Measurements from ENCODE around the gene SCYL2.
"Not testable (repeated sequence)": the region's sequence is repeated elsewhere in the genome, so short reads cannot be mapped to it uniquely, and the experiment has no call there.

SCYL2 gene

DNA sequence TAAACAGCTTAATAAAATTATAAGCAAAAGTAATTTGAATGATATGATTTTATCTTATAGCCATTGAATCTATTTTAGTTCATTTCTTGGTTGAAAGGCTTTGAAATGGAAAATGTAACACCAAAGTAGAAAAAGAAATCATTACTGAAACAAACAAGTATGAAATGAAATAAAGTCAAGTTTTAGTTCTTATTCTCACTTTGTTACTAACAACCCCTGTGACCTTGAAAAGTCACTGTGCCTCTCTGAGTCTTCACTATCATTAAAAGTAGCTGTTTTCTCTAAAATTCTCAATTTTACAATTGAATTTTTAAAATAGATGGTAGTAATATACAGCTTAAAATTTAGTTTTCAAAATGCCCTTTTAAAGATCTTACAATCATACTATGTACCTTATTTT, 57.5 kb downstream of the SCYL2 start:
- no peak for DNase-seq (ENCODE audit: low spot score)

DNA sequence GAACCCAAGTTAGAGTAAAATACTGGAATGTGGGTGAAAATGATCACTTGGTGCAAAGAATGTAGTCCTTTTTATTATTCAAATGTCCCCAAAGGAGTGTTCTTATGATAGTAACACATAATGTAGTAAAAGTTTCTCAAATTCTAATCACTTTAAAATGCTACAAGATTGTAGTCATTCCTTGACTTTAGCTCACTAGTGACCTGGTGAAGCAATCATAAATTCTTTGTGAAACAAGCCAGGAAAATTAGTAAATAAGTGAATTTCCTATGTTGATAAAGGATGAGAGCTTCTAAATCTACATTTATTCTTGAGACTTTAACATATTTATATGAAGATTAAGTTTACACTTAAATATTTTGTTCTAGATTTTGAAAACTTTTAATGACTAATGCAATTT, 59.2 kb downstream of the SCYL2 start:
- no peak for DNase-seq (ENCODE audit: low spot score)

DNA sequence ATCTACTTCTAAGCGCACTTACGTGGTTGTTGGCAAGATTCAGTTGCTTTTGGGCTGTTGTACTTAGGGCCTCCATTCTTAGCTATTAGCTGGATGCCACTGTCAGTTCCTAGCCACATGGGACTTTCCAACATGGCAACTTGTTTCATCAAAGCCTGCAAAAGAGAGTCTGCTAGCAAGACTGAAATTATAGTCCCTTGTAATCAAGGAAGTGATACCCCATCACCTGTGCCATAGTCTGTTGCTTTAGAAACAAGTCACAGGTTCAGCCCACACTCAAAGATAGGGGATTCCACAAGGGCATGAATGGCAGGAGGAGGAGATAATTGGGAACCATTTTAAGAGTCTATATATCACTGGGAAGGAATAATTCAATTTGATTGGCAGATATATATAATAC, 62.8 kb downstream of the SCYL2 start:
- DNase-seq (ENCODE audit: low spot score) = no peak

- no peak for DNase-seq (ENCODE audit: low spot score)
Observed at GRCh38 chr12:100331871-100332270, 64.9 kb downstream of the SCYL2 start.

GRCh38 chr12:100332852-100333251, 65.9 kb downstream of the SCYL2 start:
- no peak for DNase-seq (ENCODE audit: low spot score)

DNA sequence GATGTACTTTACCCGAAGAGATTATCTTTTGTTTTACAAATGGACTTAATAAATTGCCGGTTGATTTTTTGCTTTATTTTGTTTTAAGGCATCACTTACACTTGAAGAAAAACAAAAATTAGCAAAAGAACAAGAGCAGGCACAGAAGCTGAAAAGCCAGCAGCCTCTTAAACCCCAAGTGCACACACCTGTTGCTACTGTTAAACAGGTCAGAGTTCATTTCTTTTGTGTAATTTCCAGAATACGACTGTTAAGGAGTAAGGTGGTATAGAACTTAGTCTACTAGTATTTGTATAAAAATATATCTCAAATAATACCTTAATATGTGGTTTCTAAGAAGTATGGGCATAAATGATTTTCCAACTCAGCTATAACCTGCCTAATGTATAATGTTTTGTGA, 70.3 kb downstream of the SCYL2 start:
- no peak for DNase-seq (ENCODE audit: low spot score)

GRCh38 chr12:100337727-100338126, 70.8 kb downstream of the SCYL2 start:
- no peak for DNase-seq (ENCODE audit: low spot score)

DNA sequence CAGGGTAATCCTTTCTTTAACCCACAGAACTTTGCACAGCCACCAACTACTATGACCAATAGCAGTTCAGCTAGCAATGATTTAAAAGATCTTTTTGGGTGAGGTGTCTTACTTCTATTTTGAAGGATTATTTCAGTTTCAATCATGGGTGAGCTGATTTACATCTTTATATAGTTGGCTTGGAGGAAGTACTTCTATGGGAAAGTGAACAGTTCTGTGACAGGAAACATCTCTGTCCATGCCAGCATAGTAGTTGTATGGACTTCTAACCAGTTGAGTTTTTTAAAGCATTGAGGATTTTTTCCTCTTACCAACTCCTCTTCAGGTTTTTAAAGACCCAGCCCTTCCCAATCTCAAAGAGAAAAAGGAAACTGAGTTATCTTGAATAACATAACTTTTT, 72.1 kb downstream of the SCYL2 start:
- DNase-seq (ENCODE audit: low spot score) = no peak

DNA sequence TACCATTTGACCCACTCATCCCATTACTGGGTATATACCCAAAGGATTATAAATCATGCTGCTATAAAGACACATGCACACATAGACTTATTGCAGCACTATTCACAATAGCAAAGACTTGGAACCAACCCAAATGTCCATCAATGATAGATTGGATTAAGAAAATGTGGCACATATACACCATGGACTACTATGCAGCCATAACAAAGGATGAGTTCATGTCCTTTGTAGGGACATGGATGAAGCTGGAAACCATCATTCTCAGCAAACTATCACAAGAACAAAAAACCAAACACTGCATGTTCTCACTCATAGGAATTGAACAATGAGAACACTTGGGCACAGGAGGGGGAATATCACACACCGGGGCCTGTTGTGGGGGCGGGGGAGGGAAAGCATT, 75.9 kb downstream of the SCYL2 start:
- not testable (repeated sequence) for DNase-seq (ENCODE audit: low spot score)

- not testable (repeated sequence) for DNase-seq (ENCODE audit: low spot score)
Observed at GRCh38 chr12:100344351-100344750, 77.4 kb downstream of the SCYL2 start.

GRCh38 chr12:100345020-100345767, 78.2 kb downstream of the SCYL2 start:
- DNase-seq (ENCODE audit: low spot score) = no peak

DNA sequence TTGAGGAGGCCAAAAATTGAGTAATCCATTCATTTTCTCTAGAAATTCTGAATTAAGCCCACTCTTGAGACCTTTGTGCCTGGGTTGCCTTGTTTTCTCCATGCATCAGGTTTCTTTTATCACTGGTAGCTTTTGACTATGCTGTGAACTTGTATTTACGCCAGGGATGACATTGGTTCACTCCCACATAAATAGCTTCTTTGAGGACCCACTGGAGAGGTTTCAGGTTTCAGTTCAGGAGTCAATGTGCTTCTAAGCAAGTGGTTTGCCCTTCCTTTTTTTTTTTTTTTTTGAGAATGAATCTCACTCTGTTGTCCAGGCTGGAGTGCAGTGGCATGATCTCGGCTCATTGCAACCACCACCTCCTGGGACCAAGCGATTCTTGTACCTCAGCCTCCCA, 79.7 kb downstream of the SCYL2 start:
- no peak for DNase-seq (ENCODE audit: low spot score)

GRCh38 chr12:100348657-100349454, 81.9 kb downstream of the SCYL2 start:
- DNase-seq (ENCODE audit: low spot score) = peak; percentile 40

DNA sequence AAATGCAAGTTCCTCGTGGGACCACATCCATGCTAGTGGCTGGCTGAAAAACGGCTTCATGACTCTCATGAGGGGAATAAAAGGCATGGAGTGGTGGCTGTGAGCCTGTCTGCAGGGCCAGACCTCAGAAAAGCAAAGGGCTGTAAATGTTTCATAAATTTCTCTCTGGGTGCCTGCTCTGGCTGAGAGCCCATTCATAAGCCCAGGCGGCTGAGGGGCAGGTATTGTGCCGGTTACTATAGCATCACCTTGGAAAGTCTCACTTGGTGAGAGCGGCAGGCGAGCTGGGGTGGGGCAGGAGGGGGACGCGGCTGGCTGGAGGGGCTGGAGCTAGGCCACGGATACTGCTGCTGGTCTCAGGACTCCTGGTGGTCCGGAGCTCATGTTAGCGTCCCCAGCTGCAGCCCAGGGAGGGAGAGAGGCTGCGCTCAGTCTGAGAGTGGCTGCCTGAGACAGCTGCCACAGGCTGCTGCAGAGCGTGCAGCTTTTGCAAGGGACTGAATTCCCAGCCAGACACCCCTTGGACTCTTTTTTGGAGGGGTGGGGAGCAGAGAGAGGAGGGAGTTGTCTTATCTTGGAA, 89.8 kb downstream of the SCYL2 start, which contains the start of gene SLC17A8:
Gene SLC17A8 (plus strand): TSS at position 431 of the 580 bp plus-strand sequence. CDS start 318 bp downstream, outside the sequence.
- no peak for DNase-seq (ENCODE audit: low spot score)

GRCh38 chr12:100359248-100359647, 92.3 kb downstream of the SCYL2 start:
- no peak for DNase-seq (ENCODE audit: low spot score)

- DNase-seq (ENCODE audit: low spot score) = no peak
Observed at GRCh38 chr12:100359822-100360221, 92.8 kb downstream of the SCYL2 start.

GRCh38 chr12:100360450-100360849, 93.5 kb downstream of the SCYL2 start:
- DNase-seq (ENCODE audit: low spot score) = no peak

DNA sequence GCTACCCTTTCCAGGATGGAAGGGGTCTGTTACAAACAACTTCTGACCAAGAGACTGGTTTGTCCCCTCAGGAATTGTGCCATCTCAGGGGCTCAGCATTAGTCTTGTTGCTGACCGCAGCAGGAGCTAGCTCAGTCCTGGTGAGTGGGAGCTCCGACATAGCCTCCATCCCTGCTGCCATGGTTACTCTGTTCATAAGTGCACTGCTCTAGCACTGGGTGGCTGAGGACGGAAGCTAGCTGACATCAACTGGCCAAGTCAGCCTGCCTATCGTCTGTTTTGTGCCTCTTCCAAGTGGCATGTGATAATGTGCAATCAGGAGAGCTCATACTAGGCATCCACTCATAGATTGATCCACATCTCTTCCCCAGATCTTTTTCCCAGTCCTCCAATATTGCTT, 97.3 kb downstream of the SCYL2 start:
- no peak for DNase-seq (ENCODE audit: low spot score)

DNA sequence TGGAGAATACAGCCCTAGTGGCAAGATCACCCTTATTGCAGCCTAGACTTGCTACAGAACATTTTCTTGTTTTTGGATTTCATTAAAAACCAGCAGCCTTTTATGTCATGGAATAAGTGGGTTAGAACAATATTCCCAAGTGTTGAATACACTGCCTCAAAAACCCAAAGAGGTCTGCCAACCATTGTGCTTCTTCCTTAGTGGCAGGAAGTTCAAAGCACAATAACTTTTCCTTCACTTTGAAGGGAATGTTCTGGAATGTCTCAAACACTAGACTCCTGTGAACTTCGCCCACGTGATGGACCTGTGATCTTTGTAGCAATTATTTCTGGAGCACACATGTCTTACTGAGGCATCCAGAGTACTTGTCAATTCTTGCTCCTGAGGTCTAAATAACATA, 98.4 kb downstream of the SCYL2 start:
- DNase-seq (ENCODE audit: low spot score) = no peak

GRCh38 chr12:100368066-100368465, 101.1 kb downstream of the SCYL2 start:
- no peak for DNase-seq (ENCODE audit: low spot score)

DNA sequence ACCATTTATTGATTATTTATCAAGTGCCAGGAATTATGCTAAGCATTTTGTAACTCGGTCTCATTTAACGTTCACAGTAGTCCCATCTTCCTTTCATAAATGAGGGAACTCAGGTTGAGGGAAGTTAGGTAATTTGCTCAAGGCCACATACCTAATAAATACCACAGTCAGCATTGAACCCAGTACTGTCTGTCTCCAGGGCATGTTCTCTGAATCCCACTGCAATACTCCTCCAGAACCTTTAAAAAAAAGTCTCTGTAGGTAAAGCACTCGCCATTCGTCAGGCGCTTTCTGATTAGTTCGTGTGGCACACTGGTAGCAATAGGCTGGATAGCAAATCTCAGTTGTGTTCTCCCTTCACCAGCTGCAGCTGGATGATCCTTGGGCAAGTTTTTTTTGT, 104.2 kb downstream of the SCYL2 start:
- DNase-seq (ENCODE audit: low spot score) = peak; percentile 36

DNA sequence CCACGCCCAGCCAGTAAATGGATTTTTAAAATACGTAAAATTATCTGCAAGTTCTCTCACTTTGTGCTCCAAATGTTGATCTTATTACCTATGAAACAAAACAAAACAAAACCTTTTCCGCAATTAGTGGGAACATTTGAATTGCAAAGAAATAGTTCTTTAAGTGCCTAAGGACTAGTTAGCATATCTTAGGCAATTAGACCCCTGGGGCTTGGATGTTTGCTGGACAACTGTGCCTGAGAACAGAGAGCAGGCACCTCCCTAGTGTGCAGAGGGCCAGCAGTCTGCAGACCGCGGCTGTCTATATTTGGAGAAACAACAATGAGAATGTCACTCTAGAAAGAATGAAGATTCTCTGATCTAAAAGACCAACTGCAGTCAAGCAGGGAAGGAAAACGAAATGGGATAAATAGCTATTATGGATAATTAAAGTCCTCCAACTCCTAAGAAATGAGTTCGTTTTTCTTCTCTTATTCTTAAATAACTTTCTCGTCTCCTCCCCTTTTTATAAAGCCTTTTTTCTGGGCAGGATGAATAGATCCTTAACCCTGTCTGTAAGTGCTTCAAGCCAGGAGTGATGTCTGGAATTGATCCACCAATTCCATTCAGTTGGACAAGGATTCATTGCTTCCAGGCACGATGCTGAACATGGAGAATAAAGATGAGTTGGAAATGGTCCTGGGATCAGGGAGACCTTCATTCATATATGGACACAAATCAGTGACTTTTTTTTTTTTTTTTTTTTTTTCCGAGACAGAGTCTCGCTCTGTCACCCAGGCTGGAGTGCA, 106.1 kb downstream of the SCYL2 start:
- no peak for DNase-seq (ENCODE audit: low spot score)

All from HuH-7 (cell line).